Activated CD4-positive, alpha-beta T cell treated with anti-CD3 and anti-CD28 coated beads for 24 hours (primary cell): Measurements from ENCODE around the gene SLX4IP.
A peak's percentile ranks its signal among the peaks of the same experiment; 100 is the strongest.

ENCODE experiments used
- DNase-seq, 2 donors: peaks; one replicate each; pipeline ENCODE4 v3.0.0-alpha.2; 2020; ENCODE audit warnings: low read depth in 2 of 2

The SLX4IP gene

GRCh38 chr20:10663756-10664155 is 228.7 kb downstream of the SLX4IP start:
- no peak for DNase-seq

GRCh38 chr20:10665027-10665561 is 230.0 kb downstream of the SLX4IP start:
- no peak for DNase-seq

GRCh38 chr20:10665791-10666190 is 230.7 kb downstream of the SLX4IP start:
- no peak for DNase-seq

GRCh38 chr20:10666221-10667076 is 231.3 kb downstream of the SLX4IP start:
- no peak for DNase-seq

- DNase-seq: no peak
Measured at GRCh38 chr20:10667077-10667401, 231.9 kb downstream of the SLX4IP start.

- no peak for DNase-seq
Measured at GRCh38 chr20:10667560-10668167, 232.6 kb downstream of the SLX4IP start.

- DNase-seq: no peak
Measured at GRCh38 chr20:10668677-10669368, 233.7 kb downstream of the SLX4IP start.

- DNase-seq: no peak
Measured at GRCh38 chr20:10669843-10670446, 234.8 kb downstream of the SLX4IP start.

- DNase-seq: no peak
Measured at GRCh38 chr20:10670501-10671220, 235.6 kb downstream of the SLX4IP start.

- no peak for DNase-seq
Measured at GRCh38 chr20:10671221-10671918, 236.3 kb downstream of the SLX4IP start.

- DNase-seq: no peak
Measured at GRCh38 chr20:10671919-10672623, 237.0 kb downstream of the SLX4IP start.

- no peak for DNase-seq
Measured at GRCh38 chr20:10672624-10673127, 237.6 kb downstream of the SLX4IP start.

- DNase-seq: no peak
Measured at GRCh38 chr20:10673176-10673841, 238.2 kb downstream of the SLX4IP start.

GRCh38 chr20:10673842-10674683 is 239.0 kb downstream of the SLX4IP start, which contains the start of gene JAG1:
JAG1 (minus strand) TSS chr20:10673999; CDS start chr20:10673530, 469 bp downstream.
- peak in 1 of 2 donors; percentile 29 for DNase-seq

GRCh38 chr20:10674684-10675449 is 239.8 kb downstream of the SLX4IP start:
- no peak for DNase-seq

GRCh38 chr20:10675450-10675848 is 240.3 kb downstream of the SLX4IP start:
- DNase-seq: no peak

- DNase-seq: no peak
Measured at GRCh38 chr20:10676518-10676917, 241.4 kb downstream of the SLX4IP start.
